Natural killer cell (primary cell): ENCODE data around the gene ADA. TPM values are rescaled to one million over a fixed set of nuclear protein-coding genes. Genes with fewer than 3 reads are reported as not detected.

Experiments used
- ATAC-seq, 3 donors: fragments of 150-1000 bp in 2 of 3; fragments of 200-7000 bp in 1 of 3; cut with Tn5 transposase; 1 replicate in 1 of 3; 2 replicates in 2 of 3; pipeline ENCODE4 v1.10.0; 2021; ENCODE audit warnings: mild to moderate bottlenecking in 2 of 3, moderate library complexity in 2 of 3
- DNase-seq, 2 donors: peaks; one replicate each; pipeline versions ENCODE4 v3.0.0 to v3.0.0-alpha.2; 2013 to 2021; ENCODE audit warnings: mixed read lengths in 1 of 2
- H3K27ac ChIP-seq: one replicate; pipeline ENCODE4 v1.5.1; 2013; ENCODE audit warnings: mild to moderate bottlenecking, low read length
- H3K27me3 ChIP-seq: one replicate; pipeline ENCODE4 v1.6.1; 2013; ENCODE audit warnings: low read length; ENCODE audit not compliant: control insufficient read depth, insufficient read depth
- H3K36me3 ChIP-seq: one replicate; pipeline ENCODE4 v1.6.1; 2013; ENCODE audit warnings: low read length; ENCODE audit not compliant: control insufficient read depth, insufficient read depth
- H3K4me1 ChIP-seq: one replicate; pipeline ENCODE4 v1.6.1; 2013; ENCODE audit warnings: low read length; ENCODE audit not compliant: control insufficient read depth, insufficient read depth
- H3K4me3 ChIP-seq: one replicate; pipeline ENCODE4 v1.5.1; 2013; ENCODE audit warnings: low read length
- H3K9me3 ChIP-seq: one replicate; pipeline ENCODE4 v1.6.1; 2013; ENCODE audit warnings: low read length; ENCODE audit not compliant: control insufficient read depth, insufficient read depth
- H3K27ac Mint-ChIP-seq, 2 donors: one replicate each; pipeline ENCODE4 v1.8.0; 2022; ENCODE audit warnings: mild to moderate bottlenecking in 2 of 2, mixed read lengths in 2 of 2, moderate library complexity in 1 of 2
- H3K27me3 Mint-ChIP-seq, 2 donors: one replicate each; pipeline ENCODE4 v1.8.0; 2022; ENCODE audit warnings: low read depth in 2 of 2, mixed read lengths in 2 of 2
- H3K36me3 Mint-ChIP-seq: one replicate; pipeline ENCODE4 v1.8.0; 2022; ENCODE audit warnings: mixed read lengths
- H3K4me1 Mint-ChIP-seq, 2 donors: one replicate each; pipeline ENCODE4 v1.8.0; 2022; ENCODE audit warnings: mixed read lengths in 2 of 2
- H3K4me3 Mint-ChIP-seq: one replicate; pipeline ENCODE4 v1.8.0; 2022; ENCODE audit warnings: mild to moderate bottlenecking, moderate library complexity, mixed read lengths
- H3K9me3 Mint-ChIP-seq, 2 donors: one replicate each; pipeline ENCODE4 v1.8.0; 2022; ENCODE audit warnings: mixed read lengths in 2 of 2
- WGBS: methylation state at CpG from one replicate; pipeline ENCODE4 v1.1.7; 2013; ENCODE audit warnings: missing lambda C conversion rate; ENCODE audit not compliant: insufficient coverage; 5-methylcytosine and 5-hydroxymethylcytosine counted together
- intact Hi-C: fragments of 100-400 bp; cut with micrococcal nuclease; formaldehyde crosslinking; loops from one replicate; pipeline ENCODE4 v1.14.2; 2022
- total RNA-seq, 4 donors: library from RNA; stranded (reverse); fragments of 120-200 nt in 1 of 4; gene quantifications; one replicate each; pipeline versions ENCODE4 v1.2.3 to v1.2.4, GENCODE V29; 2013 to 2022
- TF ChIP-seq, protein P1 (sequence below): fragments of 200-600 bp; IDR thresholded peaks from one replicate; pipeline ENCODE4 v1.8.0; 2022; ENCODE audit warnings: antibody characterized with exemption

The ADA gene
- total RNA-seq, 3 donors from 2014 or later (not counting 1 experiment from before 2014, with no cell fraction given), result 71.7 to 94.2 (median 73.9) TPM

GRCh38 chr20:44572551-44573500, 78.7 kb downstream of the ADA start:
- intact Hi-C loops, result no loop called here
- H3K27ac Mint-ChIP-seq, result no peak overlapping the region
- WGBS, result 72% methylated on average over 6 of the region's 6 CpGs

DNA sequence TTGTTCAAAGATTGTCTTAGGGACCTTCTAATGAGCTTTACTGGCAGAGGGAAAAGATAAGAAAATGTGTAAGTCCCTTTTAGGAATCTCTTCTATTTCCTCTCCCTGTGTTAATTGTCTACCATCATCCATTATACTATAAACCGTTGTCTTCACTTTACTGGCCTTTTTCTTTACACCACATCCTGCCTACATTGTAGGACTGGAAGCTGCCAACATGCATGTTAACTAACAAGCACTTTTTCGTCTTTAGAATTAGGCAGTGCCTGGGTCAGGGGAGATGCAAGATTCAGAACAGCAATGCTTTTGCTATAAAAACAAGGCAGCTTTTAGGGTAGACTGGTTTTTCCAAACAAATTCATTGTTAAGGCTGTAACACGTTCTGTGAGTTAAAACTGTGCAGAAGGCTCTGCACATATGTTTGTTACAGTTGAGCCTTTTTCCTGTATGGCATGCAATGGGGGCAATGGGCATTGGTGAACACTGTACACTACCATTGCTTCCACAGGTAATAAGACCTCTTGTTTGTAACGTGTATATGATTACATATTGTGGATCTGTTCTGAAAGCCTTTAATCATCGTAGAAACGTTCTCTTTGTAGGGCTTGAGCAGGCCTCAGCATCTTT, 80.0 kb downstream of the ADA start:
- Mint-ChIP-seq H3K4me1 (peaks cover 8 to 12% of the 10 kb centered on the region in 2 donors), H3K36me3 (no peaks in the 10 kb centered on the region), H3K27me3 (no peaks in the 10 kb centered on the region), H3K27ac (peak overlapping the region in 1 of 2 donors; percentile 11), H3K4me3 (no peak overlapping the region), H3K9me3 (no peaks in the 10 kb centered on the region)
- Histone ChIP-seq H3K4me1 (peaks cover 3% of the 10 kb centered on the region), H3K36me3 (no peaks in the 10 kb centered on the region), H3K27me3 (no peaks in the 10 kb centered on the region), H3K27ac (no peak overlapping the region), H3K9me3 (no peaks in the 10 kb centered on the region), H3K4me3 (no peak overlapping the region)
- DNase-seq (peak in 1 of 2 donors; percentile 20), ATAC-seq (peak; percentile 31 to 67 (median 48))
- TF ChIP-seq, protein P1, sequence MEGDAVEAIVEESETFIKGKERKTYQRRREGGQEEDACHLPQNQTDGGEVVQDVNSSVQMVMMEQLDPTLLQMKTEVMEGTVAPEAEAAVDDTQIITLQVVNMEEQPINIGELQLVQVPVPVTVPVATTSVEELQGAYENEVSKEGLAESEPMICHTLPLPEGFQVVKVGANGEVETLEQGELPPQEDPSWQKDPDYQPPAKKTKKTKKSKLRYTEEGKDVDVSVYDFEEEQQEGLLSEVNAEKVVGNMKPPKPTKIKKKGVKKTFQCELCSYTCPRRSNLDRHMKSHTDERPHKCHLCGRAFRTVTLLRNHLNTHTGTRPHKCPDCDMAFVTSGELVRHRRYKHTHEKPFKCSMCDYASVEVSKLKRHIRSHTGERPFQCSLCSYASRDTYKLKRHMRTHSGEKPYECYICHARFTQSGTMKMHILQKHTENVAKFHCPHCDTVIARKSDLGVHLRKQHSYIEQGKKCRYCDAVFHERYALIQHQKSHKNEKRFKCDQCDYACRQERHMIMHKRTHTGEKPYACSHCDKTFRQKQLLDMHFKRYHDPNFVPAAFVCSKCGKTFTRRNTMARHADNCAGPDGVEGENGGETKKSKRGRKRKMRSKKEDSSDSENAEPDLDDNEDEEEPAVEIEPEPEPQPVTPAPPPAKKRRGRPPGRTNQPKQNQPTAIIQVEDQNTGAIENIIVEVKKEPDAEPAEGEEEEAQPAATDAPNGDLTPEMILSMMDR, result no peak
- intact Hi-C loops, result no loop called here
- WGBS, result 49% methylated on average over 6 of the region's 6 CpGs

More at GRCh38 chr20:44572551-44573500, 78.7 kb downstream of the ADA start:
- Mint-ChIP-seq H3K9me3 (no peaks in the 10 kb centered on the region), H3K36me3 (no peaks in the 10 kb centered on the region), H3K4me3 (no peak overlapping the region), H3K4me1 (peaks cover 15 to 20% of the 10 kb centered on the region in 2 donors), H3K27me3 (no peaks in the 10 kb centered on the region)
- peaks cover 17% of the 10 kb centered on the region for H3K4me1 ChIP-seq
- DNase-seq (no peak), ATAC-seq (no peak)
- no peaks in the 10 kb centered on the region for H3K9me3 ChIP-seq
- TF ChIP-seq, protein P1, result no peak
- H3K27ac ChIP-seq, result no peak overlapping the region
- no peaks in the 10 kb centered on the region for H3K27me3 ChIP-seq
- no peaks in the 10 kb centered on the region for H3K36me3 ChIP-seq
- H3K4me3 ChIP-seq, result no peak overlapping the region

GRCh38 chr20:44570367-44570766, 81.1 kb downstream of the ADA start:
- Histone ChIP-seq H3K4me1 (peaks cover 5% of the 10 kb centered on the region), H3K27me3 (no peaks in the 10 kb centered on the region), H3K36me3 (no peaks in the 10 kb centered on the region), H3K27ac (no peak overlapping the region), H3K4me3 (no peak overlapping the region), H3K9me3 (no peaks in the 10 kb centered on the region)
- no peaks in the 10 kb centered on the region for H3K9me3 Mint-ChIP-seq
- ATAC-seq (no peak), DNase-seq (no peak)
- WGBS, result no CpG with 5 or more reads among the region's 1 CpG
- H3K27ac Mint-ChIP-seq, result no peak overlapping the region
- H3K4me1 Mint-ChIP-seq, result peaks cover 0 to 13% of the 10 kb centered on the region in 2 donors
- no peak overlapping the region for H3K4me3 Mint-ChIP-seq
- H3K27me3 Mint-ChIP-seq, result no peaks in the 10 kb centered on the region
- intact Hi-C loops, result no loop called here
- TF ChIP-seq, protein P1, result no peak
- H3K36me3 Mint-ChIP-seq, result no peaks in the 10 kb centered on the region

Other genes with a start within 250 kb of the ADA start
- 10 to 100 TPM; 17.2 to 22.9 (median 22.5) TPM for gene TTPAL, start 175.8 kb downstream of the ADA start, total RNA-seq
- 10 to 100 TPM; 70.1 to 89.6 (median 78.6) TPM for gene SERINC3, start 129.6 kb downstream of the ADA start, total RNA-seq
- gene PKIG, start 69.1 kb downstream of the ADA start, total RNA-seq, result 1 to 10 TPM in 2 of 3 donors, under 1 TPM in 1; 0.82 to 1.5 (median 1.5) TPM
- gene CCN5, start 63.7 kb upstream of the ADA start, total RNA-seq, result not detected
- not detected for gene KCNK15, start 94.2 kb upstream of the ADA start, total RNA-seq
- gene RIMS4, start 158.8 kb upstream of the ADA start, total RNA-seq, result not detected
- 100 to 1,000 TPM; 137 to 199 (median 179) TPM for gene YWHAB, start 234.0 kb upstream of the ADA start, total RNA-seq